KBM-7 (cell line): ENCODE measurements around the gene CAMTA1.

Source experiments
- DNase-seq: peaks from one replicate; pipeline ENCODE4 v3.0.0-alpha.2; 2015
- in situ Hi-C: fragments of 300-500 bp; cut with MboI; formaldehyde crosslinking; loops from 2 replicates; pipeline ENCODE4 v1.14.3; 2020; ENCODE audit warnings: low sequenced_read_pairs, low pct_unique_long_range_greater_than_20kb, mixed read lengths

The CAMTA1 gene

DNA sequence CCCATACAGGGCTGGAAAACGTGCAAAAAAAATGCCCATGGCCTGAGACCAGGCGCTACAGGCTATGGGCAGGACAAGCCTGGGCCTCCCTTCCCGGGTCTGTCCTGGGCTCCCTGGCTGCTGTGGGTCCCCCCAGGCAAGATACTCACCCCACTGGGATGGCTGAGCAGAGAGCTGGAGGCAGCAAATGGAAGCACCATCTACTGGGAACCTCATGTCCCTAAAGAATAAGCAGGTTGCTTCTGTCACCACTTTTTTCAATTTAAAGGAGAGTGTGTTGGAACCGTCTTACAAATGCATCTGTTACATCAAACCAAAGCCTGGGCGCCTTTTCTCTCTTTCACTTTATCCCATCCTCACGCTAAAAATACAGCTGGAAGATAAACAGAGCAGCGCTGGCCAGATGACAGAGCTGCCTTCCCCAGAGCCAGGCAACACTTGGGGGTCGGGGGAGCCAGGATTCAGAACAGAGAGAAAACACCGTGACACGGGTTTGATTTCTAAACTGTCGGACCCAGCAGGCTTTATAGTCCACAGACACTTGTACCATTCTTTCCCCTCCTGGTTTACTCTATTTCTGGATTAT, 723.8 kb downstream of the CAMTA1 start:
- no peak for DNase-seq
- in situ Hi-C loops: no loop called here

GRCh38 chr1:7509598-7509997, 724.3 kb downstream of the CAMTA1 start:
- in situ Hi-C loops: no loop called here
- DNase-seq: no peak

DNA sequence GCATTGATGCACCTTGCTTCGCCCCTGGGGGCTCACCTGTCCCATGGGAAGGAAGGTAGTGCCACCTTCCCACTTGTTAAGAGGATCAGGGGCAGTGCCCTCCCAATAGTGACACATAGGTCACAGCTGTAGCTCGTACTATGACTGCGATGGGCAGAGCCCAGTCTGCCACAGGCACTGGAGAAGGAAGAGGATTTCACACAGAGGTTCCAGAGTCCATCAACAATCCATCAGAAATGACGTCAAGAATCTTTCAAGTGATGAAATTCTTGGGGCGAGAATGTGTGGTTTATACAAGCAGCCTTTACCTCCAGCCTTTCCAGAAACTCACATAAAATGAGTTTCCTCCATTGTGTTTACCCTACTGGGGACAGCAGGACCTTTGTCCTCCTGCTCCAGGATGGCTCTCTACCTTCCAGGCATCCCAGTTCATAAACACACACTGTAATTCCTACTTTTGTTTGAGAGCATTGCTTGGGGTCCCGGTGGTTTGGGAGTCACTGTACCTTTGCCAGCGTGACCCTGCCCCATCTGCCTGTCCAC, 725.2 kb downstream of the CAMTA1 start:
- DNase-seq: no peak
- in situ Hi-C loops: no loop called here

DNA sequence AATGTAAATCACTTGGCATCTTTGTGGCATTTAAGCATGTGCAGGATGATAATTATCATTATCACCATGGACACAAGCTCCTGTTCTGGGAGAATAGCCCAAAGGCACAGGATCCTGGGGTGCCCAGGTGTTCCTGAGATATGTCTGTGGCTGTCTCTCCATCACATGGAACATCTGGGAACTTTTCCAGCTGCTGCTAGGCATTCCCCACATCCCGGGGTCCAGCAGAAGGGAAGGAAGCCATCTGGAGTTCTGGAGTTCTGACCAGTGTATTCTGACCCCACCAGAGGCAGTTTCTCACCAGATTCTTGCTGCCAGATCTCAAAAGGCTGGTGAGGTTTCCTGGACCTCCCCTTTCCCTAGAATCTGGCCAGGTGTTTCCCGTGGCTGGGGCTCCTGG, 726.1 kb downstream of the CAMTA1 start:
- in situ Hi-C loops: no loop called here
- no peak for DNase-seq

DNA sequence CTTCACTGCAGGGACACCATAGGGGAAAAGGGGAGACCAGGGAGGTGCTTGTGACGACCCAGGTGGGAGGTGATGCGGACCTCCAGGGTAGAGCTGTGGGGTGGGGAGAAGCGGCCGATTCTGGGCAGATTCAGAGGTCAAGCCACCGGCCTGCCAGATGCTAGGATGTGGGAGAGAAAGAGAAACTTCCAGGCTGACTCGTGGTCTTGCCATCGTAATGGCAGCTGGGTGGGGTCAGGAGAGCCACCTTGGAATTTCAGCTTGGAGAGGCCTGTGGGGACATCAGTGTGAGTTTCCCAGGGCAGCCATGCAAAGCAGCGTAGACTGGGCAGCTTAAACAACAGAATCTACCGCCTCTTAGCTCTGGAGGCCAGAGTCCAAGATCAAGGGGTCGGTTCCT, 727.8 kb downstream of the CAMTA1 start:
- in situ Hi-C loops: no loop called here
- no peak for DNase-seq

DNA sequence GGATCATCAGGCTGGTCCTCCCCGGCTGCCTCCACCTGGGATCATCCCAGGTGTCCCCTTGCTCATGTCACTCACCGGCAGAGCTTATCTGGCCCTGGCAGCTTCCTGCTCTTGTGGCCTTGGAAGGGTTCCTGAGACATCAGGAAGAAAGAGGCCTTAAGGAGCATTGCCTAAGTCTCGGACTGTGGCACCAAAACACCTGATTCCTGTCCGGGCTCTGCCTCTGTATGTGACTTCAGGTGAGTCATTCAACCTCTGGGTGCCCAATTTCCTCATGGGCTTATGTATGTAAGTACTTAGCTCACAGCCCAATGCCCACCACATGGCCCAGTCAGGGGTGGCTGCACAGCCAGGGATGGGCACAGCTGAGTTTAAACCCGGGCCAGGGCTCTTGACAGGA, 729.9 kb downstream of the CAMTA1 start:
- in situ Hi-C loops: no loop called here
- DNase-seq: no peak

GRCh38 chr1:7515904-7516303, 730.6 kb downstream of the CAMTA1 start:
- DNase-seq: no peak
- in situ Hi-C loops: no loop called here

DNA sequence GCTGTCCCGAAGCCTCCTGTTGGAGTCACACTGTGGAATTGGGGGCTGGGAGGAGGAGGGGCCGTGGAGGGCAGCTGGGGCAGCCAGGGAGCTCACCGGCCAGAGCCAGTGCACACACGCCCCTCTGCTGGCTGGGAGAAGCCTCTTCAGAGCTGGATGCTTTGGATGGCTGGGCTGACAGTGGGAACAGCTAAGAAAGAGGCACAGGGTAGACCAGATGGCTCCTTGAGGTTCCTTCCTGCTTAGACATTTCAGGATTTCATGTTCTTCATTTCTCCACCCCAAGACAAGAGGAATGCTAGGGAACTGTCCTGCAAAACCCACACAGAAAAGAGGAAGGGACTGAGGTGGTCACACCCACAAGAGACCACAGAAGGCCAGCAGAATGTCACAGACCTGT, 731.1 kb downstream of the CAMTA1 start:
- DNase-seq: no peak
- in situ Hi-C loops: no loop called here

GRCh38 chr1:7516929-7517328, 731.7 kb downstream of the CAMTA1 start:
- DNase-seq: no peak
- in situ Hi-C loops: no loop called here

- in situ Hi-C loops: no loop called here
- DNase-seq: no peak
Measured at GRCh38 chr1:7517611-7518330, 732.5 kb downstream of the CAMTA1 start.

- in situ Hi-C loops: no loop called here
- DNase-seq: no peak
Measured at GRCh38 chr1:7518411-7518810, 733.2 kb downstream of the CAMTA1 start.

DNA sequence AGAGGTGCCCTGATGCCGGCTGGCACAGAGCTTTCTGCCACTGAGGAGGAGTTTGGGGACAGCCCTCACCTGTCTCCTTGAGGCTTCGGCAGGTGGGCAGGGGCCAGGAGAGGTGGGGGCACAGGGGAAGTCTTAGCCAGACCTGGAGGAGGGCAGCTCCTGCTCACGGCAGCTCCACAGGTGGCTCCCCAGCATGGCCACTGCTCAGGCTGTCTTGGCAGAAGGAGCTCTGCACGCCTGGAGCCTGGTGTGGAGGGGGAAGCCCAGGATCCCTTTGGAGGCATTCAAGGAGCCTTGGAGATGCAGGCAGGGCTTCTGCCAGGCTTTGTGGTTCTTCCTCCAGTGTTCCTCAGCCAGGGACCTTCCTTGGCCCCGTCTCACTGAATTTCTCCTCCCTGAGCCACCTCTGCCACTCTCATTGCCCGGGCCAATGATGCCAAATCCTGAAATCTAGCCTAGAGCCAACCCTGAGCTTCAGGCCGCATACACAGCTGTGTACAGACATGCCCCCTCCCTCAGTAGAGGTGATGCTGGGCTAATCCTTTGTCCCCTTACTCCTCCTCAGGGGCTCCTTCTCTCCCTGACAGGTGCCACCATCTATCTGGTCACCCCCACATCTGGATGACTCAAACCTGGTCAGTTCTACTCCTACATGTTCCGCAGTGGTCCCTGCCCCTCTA, 734.1 kb downstream of the CAMTA1 start:
- no peak for DNase-seq
- in situ Hi-C loops: no loop called here

GRCh38 chr1:7519861-7520395, 734.7 kb downstream of the CAMTA1 start:
- in situ Hi-C loops: no loop called here
- DNase-seq: no peak

GRCh38 chr1:7520496-7520895, 735.2 kb downstream of the CAMTA1 start:
- DNase-seq: no peak
- in situ Hi-C loops: no loop called here

DNA sequence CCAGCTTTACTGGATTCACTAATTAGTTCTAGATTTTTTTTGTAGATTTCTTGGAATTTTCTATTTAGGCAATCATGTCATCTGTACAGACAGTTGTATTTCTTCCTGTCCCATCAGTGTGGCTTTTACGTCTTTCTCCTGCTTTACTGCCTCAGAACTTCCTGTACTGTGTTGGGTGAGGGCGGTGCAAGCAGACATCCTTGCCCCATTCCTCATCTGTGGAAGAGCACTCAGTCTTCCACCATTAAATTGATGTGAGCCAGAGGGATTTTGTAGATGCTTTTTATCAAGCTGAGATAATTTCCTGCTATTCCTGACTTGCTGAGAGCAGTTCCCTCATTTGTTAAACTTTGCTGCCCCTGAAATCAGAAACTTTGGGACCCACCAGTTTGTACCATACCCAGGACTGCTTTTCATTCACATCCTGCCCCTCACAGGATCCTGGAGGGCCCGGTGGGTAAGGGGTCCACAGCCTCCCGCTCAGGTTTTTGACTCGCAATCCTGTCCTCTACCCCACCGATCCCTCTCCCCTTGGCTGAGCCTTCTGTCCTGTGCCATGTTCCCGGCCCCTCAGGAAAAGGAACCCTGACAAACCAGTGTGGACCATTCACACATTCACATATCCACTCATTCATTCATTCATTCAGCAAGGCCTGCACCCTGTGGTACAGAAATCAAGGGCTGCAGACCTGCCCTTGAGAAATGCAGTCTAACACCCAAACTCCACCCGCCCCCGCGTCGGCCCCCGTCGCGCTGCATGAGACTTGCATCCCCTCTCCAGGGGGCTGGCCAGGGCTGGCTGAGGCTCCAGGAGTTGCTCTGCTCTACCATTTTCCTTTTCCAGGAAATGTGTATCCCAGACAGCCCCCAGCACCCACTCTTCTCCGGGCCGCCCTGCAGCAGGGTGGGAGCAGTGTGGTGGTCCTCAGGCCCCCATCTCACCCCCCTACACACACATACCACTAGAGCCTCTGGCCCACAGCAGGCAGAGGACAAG, 739.4 kb downstream of the CAMTA1 start:
- DNase-seq: no peak
- in situ Hi-C loops: no loop called here

GRCh38 chr1:7525338-7526063, 740.2 kb downstream of the CAMTA1 start:
- DNase-seq: no peak
- in situ Hi-C loops: no loop called here

- DNase-seq: no peak
- in situ Hi-C loops: no loop called here
Measured at GRCh38 chr1:7526196-7526866, 741.1 kb downstream of the CAMTA1 start.
